Smooth muscle cell (in vitro differentiated cells): ENCODE results near the gene ST7L. TPM values are rescaled to one million over a fixed set of nuclear protein-coding genes. Genes with fewer than 3 reads are reported as not detected.

Experiments used
- DNase-seq: peaks from one replicate; lab custom pipeline; 2025; ENCODE audit not compliant: unreplicated experiment; lab: John Stamatoyannopoulos, UW
- H2AFZ ChIP-seq: fragments of 200-600 bp; sonication (generic); 2 replicates; pipeline ENCODE4 v1.6.0; 2016; ENCODE audit warnings: antibody characterized with exemption, low read depth, mild to moderate bottlenecking
- H3F3A ChIP-seq: fragments of 200-600 bp; sonication (generic); 2 replicates; pipeline ENCODE4 v1.6.0; 2017; ENCODE audit warnings: antibody characterized with exemption, low read depth
- H3K27ac ChIP-seq: fragments of 200-600 bp; sonication (generic); 2 replicates; pipeline ENCODE4 v1.5.1; 2016; ENCODE audit warnings: low read depth, mild to moderate bottlenecking
- H3K27me3 ChIP-seq: fragments of 200-600 bp; sonication (generic); 2 replicates; pipeline ENCODE4 v1.6.1; 2016; ENCODE audit warnings: low read depth, mild to moderate bottlenecking
- H3K36me3 ChIP-seq: fragments of 200-600 bp; sonication (generic); 2 replicates; pipeline ENCODE4 v1.5.1; 2016; ENCODE audit warnings: low read depth
- H3K4me1 ChIP-seq: fragments of 200-600 bp; sonication (generic); 2 replicates; pipeline ENCODE4 v1.5.1; 2016; ENCODE audit warnings: low read depth
- H3K4me2 ChIP-seq: fragments of 200-600 bp; sonication (generic); 2 replicates; pipeline ENCODE4 v1.6.0; 2016; ENCODE audit warnings: mild to moderate bottlenecking
- H3K4me3 ChIP-seq: fragments of 200-600 bp; sonication (generic); 2 replicates; pipeline ENCODE4 v1.5.1; 2016; ENCODE audit warnings: mild to moderate bottlenecking
- H3K79me2 ChIP-seq: fragments of 200-600 bp; sonication (generic); 2 replicates; pipeline ENCODE4 v1.6.0; 2016; ENCODE audit warnings: low read depth, mild to moderate bottlenecking
- H3K9ac ChIP-seq: fragments of 200-600 bp; sonication (generic); 2 replicates; pipeline ENCODE4 v1.6.0; 2016; ENCODE audit warnings: low read depth
- H3K9me3 ChIP-seq: fragments of 200-600 bp; sonication (generic); replicated peaks from 2 replicates; pipeline ENCODE4 v1.5.1; 2016; ENCODE audit warnings: low read depth
- H4K20me1 ChIP-seq: fragments of 200-600 bp; sonication (generic); 2 replicates; pipeline ENCODE4 v1.6.0; 2016; ENCODE audit warnings: low read depth
- CTCF ChIP-seq: fragments of 200-600 bp; sonication (generic); IDR thresholded peaks from 2 replicates; pipeline ENCODE4 v1.5.1; 2017; ENCODE audit warnings: borderline replicate concordance, mild to moderate bottlenecking, antibody characterized with exemption; ENCODE audit not compliant: insufficient read depth, poor library complexity, severe bottlenecking
- WGBS: methylation state at CpG from one replicate; pipeline ENCODE4 v1.1.7; 2016; ENCODE audit warnings: low lambda C conversion rate; 5-methylcytosine and 5-hydroxymethylcytosine counted together
- polyA plus RNA-seq: library from polyadenylated mRNA; unstranded; fragments of >200 nt; fragmentation: Nextera tagmentation; extraction: Ambion mirVana; gene quantifications from 2 replicates; pipeline ENCODE4 v1.2.1, GENCODE V29; 2016
- total RNA-seq: library from RNA; depleted of rRNA; stranded (reverse); fragments of >200 nt; gene quantifications from 2 replicates; pipeline ENCODE4 v1.2.3, GENCODE V29; 2014

ST7L gene
- total and polyA plus RNA-seq, 2 experiments from 2014 or later: 11.8 to 28.0 TPM

DNA sequence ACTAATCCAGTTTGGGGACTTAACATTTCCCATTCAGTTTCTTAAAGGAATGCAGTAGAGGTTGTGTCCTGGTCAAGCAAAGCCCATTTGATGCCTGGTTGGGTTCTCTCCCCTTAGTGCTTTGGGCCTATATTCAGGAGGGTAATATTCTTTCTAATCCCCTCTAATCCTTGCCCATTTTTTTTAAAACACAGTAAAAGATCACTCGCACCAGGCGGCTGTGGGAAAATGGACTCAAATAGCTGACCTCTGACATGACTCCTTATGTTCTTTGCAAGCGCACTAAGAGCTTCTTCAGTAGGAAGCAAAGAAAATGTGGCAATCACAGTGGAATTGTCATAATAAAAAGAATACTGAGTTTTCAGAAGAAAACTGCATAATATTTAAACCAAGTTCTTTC, 60.3 kb downstream of the ST7L start:
- no peak for TF ChIP-seq CTCF
- DNase-seq: no peak
- peak overlapping the region; percentile 26 for H3K27ac ChIP-seq
- H3K79me2 ChIP-seq: no peaks in the 10 kb centered on the region
- H3K36me3 ChIP-seq: no peaks in the 10 kb centered on the region
- H4K20me1 ChIP-seq: no peaks in the 10 kb centered on the region
- peaks cover 13% of the 10 kb centered on the region for H3K4me1 ChIP-seq
- H3F3A ChIP-seq: no peaks in the 10 kb centered on the region
- peak overlapping the region; percentile 2 for H3K4me2 ChIP-seq
- H3K9me3 ChIP-seq: no peaks in the 10 kb centered on the region
- H2AFZ ChIP-seq: no peak overlapping the region
- no peak overlapping the region for H3K9ac ChIP-seq
- no peaks in the 10 kb centered on the region for H3K27me3 ChIP-seq
- H3K4me3 ChIP-seq: no peak overlapping the region
- 30% methylated on average over 3 of the region's 3 CpGs for WGBS

DNA sequence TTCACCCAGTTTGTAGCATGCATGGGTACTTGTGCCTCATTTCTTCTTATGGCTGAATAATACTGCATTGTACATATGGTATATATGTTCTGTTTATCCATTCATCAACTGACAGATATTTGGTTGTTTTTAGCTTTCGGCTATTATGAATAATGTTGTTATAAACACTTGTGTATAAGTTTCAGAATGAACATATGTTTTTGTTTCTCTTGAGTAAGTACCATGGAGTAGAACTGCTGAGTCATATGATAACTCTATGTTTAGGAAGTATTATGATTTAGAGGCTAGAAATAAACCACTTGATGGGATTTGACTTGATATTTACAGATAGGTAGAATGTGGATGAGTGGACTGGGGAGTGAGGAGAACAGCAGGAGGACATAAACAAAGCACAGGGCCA, 61.6 kb downstream of the ST7L start:
- Histone ChIP-seq H2AFZ (no peak overlapping the region), H3K9me3 (no peaks in the 10 kb centered on the region), H3K27me3 (no peaks in the 10 kb centered on the region), H3K36me3 (no peaks in the 10 kb centered on the region), H3K4me2 (no peak overlapping the region), H4K20me1 (no peaks in the 10 kb centered on the region), H3K9ac (no peak overlapping the region), H3K4me3 (no peak overlapping the region), H3K4me1 (peaks cover 13% of the 10 kb centered on the region), H3K27ac (no peak overlapping the region), H3F3A (no peaks in the 10 kb centered on the region), H3K79me2 (no peaks in the 10 kb centered on the region)
- no peak for DNase-seq
- TF ChIP-seq CTCF: no peak
- WGBS: 68% methylated on average over 1 of the region's 1 CpG

- no peaks in the 10 kb centered on the region for H3K79me2 ChIP-seq
- H3K9me3 ChIP-seq: no peaks in the 10 kb centered on the region
- peaks cover 3% of the 10 kb centered on the region for H3F3A ChIP-seq
- H3K27me3 ChIP-seq: no peaks in the 10 kb centered on the region
- no peak overlapping the region for H3K4me3 ChIP-seq
- H2AFZ ChIP-seq: no peak overlapping the region
- H3K9ac ChIP-seq: no peak overlapping the region
- H4K20me1 ChIP-seq: no peaks in the 10 kb centered on the region
- peaks cover 13% of the 10 kb centered on the region for H3K4me1 ChIP-seq
- H3K4me2 ChIP-seq: no peak overlapping the region
- DNase-seq: no peak
- TF ChIP-seq CTCF: no peak
- H3K27ac ChIP-seq: no peak overlapping the region
- H3K36me3 ChIP-seq: no peaks in the 10 kb centered on the region
These were observed 64.5 kb downstream of the ST7L start for GRCh38 chr1:112554411-112554810.

DNA sequence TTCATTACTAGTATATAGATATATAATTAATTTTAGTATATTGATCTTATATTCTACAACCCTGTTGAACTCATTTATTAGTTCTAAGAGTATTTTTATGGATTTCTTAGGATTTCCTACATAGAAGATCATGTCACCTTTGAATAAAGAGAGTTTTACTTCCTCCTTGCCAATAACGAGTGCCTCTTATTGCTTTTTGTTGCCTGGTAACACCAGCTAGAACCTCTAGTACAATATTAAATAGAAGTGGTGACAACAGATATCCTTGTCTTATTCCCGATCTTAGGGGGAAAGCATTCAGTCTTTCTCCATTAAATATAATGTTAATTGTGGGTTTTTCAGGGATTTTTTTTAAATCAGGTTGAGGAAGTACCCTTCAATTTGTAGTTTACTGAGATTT, 69.4 kb downstream of the ST7L start:
- DNase-seq: no peak
- no peak overlapping the region for H3K27ac ChIP-seq
- H3K4me1 ChIP-seq: no peaks in the 10 kb centered on the region
- TF ChIP-seq CTCF: no peak
- no peaks in the 10 kb centered on the region for H3K79me2 ChIP-seq
- whole genome bisulfite sequencing: 92% methylated on average over 2 of the region's 2 CpGs
- H3K36me3 ChIP-seq: no peaks in the 10 kb centered on the region
- H3K27me3 ChIP-seq: no peaks in the 10 kb centered on the region
- H3K4me2 ChIP-seq: no peak overlapping the region
- H4K20me1 ChIP-seq: no peaks in the 10 kb centered on the region
- no peak overlapping the region for H3K9ac ChIP-seq
- H3F3A ChIP-seq: peaks cover 25% of the 10 kb centered on the region
- no peaks in the 10 kb centered on the region for H3K9me3 ChIP-seq
- no peak overlapping the region for H2AFZ ChIP-seq
- no peak overlapping the region for H3K4me3 ChIP-seq
